OCI-LY7 (cell line): ENCODE measurements around the gene OR13C5. TPM values are rescaled to one million over a fixed set of nuclear protein-coding genes. Genes with fewer than 3 reads are reported as not detected.

Experiments
- BruUV-seq: library from RNA; stranded (reverse); fragments of 400-500 nt; replicated peaks from 2 replicates; lab custom pipeline; 2021; lab: Mats Ljungman, UMichigan
- CTCF ChIA-PET: fragments of 300-600 bp; sonication (Branson Sonifier 250); formaldehyde crosslinking; loops from one replicate; lab custom pipeline; 2022; ENCODE audit warnings: antibody characterized with exemption; ENCODE audit not compliant: unreplicated experiment; lab: Charles Lee
- POLR2A ChIA-PET: fragments of 300-600 bp; sonication (Branson Sonifier 250); formaldehyde crosslinking; loops from one replicate; lab custom pipeline; 2022; ENCODE audit warnings: antibody characterized with exemption; lab: Charles Lee
- DNase-seq: peaks from one replicate; pipeline ENCODE4 v3.0.0-alpha.2; 2015; ENCODE audit warnings: low spot score
- H2AFZ ChIP-seq: fragments of 200-600 bp; sonication (generic), shearing (Covaris generic); 2 replicates; pipeline ENCODE4 v1.6.1; 2014; ENCODE audit warnings: mild to moderate bottlenecking, antibody characterized with exemption, low read length, moderate library complexity
- H3K27ac ChIP-seq: fragments of 200-600 bp; sonication (generic); 2 replicates; pipeline ENCODE4 v1.5.1; 2014; ENCODE audit warnings: mixed run types, low read depth, mild to moderate bottlenecking, moderate library complexity, low read length, inconsistent platforms; ENCODE audit not compliant: poor library complexity, severe bottlenecking
- H3K36me3 ChIP-seq: fragments of 200-600 bp; sonication (generic); 2 replicates; pipeline ENCODE4 v1.6.1; 2014; ENCODE audit warnings: mild to moderate bottlenecking, antibody characterized with exemption, low read length, moderate library complexity, mixed read lengths; ENCODE audit not compliant: insufficient read depth
- H3K4me1 ChIP-seq: fragments of 200-600 bp; sonication (generic); 2 replicates; pipeline ENCODE4 v1.5.1; 2014; ENCODE audit warnings: mild to moderate bottlenecking, low read length; ENCODE audit not compliant: insufficient read depth, poor library complexity, severe bottlenecking
- H3K4me2 ChIP-seq: fragments of 200-600 bp; sonication (generic); 2 replicates; pipeline ENCODE4 v1.6.1; 2014; ENCODE audit warnings: mild to moderate bottlenecking, low read length
- H3K4me3 ChIP-seq: fragments of 200-600 bp; sonication (generic); 2 replicates; pipeline ENCODE4 v1.5.1; 2014; ENCODE audit warnings: mild to moderate bottlenecking, low read depth, low read length; ENCODE audit not compliant: poor library complexity, severe bottlenecking
- H3K79me2 ChIP-seq: fragments of 200-600 bp; sonication (generic); 2 replicates; pipeline ENCODE4 v1.6.1; 2016; ENCODE audit warnings: low read depth, mild to moderate bottlenecking, low read length, moderate library complexity, mixed read lengths; ENCODE audit not compliant: insufficient read depth
- H3K9me2 ChIP-seq: fragments of 200-600 bp; sonication (generic); 2 replicates; pipeline ENCODE4 v1.6.1; 2016; ENCODE audit warnings: mild to moderate bottlenecking, low read length, mixed read lengths; ENCODE audit not compliant: insufficient read depth
- H3K9me3 ChIP-seq: fragments of 200-600 bp; sonication (generic); 2 replicates; pipeline ENCODE4 v1.6.1; 2014; ENCODE audit warnings: mild to moderate bottlenecking, mixed run types, low read length, mixed read lengths
- H4K20me1 ChIP-seq: fragments of 200-600 bp; sonication (generic); 2 replicates; pipeline ENCODE4 v1.6.1; 2014; ENCODE audit warnings: mild to moderate bottlenecking, antibody characterized with exemption, low read length, moderate library complexity, mixed read lengths; ENCODE audit not compliant: insufficient read depth
- CTCF ChIP-seq: fragments of 200-600 bp; sonication (generic); conservative IDR thresholded peaks from 2 replicates; pipeline ENCODE4 v1.5.1; 2014; ENCODE audit warnings: mild to moderate bottlenecking, antibody characterized with exemption, low read length, moderate library complexity, mixed read lengths
- EZH2phosphoT487 ChIP-seq: fragments of 200-600 bp; sonication (generic); IDR thresholded peaks from 2 replicates; pipeline ENCODE4 v1.6.1; 2018; ENCODE audit warnings: low read depth, borderline replicate concordance, mild to moderate bottlenecking, mixed run types, antibody characterized with exemption, low read length, moderate library complexity, mixed read lengths
- intact Hi-C: fragments of 100-400 bp; cut with micrococcal nuclease; formaldehyde crosslinking; loops from one replicate; pipeline ENCODE4 v1.10.0; 2022; ENCODE audit not compliant: unreplicated experiment
- total RNA-seq, 2 experiments: library from RNA; depleted of rRNA in 1 of 2; stranded (reverse); fragments of >200 nt in 1 of 2; shearing (Covaris generic) in 1 of 2; gene quantifications; 2 replicates each; pipeline ENCODE4 v1.2.3, GENCODE V29; 2014 to 2022

OR13C5 gene
- total RNA-seq, 2 experiments from 2014 or later = not detected

- H3K36me3 ChIP-seq = no peaks in the 10 kb centered on the region
- H3K27ac ChIP-seq = no peak overlapping the region
- H2AFZ ChIP-seq = no peak overlapping the region
- no peaks in the 10 kb centered on the region for H3K79me2 ChIP-seq
- H3K9me2 ChIP-seq = no peaks in the 10 kb centered on the region
- intact Hi-C loops = no loop called here
- H3K9me3 ChIP-seq = no peaks in the 10 kb centered on the region
- no TSS peak for BruUV-seq
- no peak overlapping the region for H3K4me2 ChIP-seq
- CTCF ChIA-PET = no interaction called here
- H3K4me1 ChIP-seq = no peaks in the 10 kb centered on the region
- POLR2A ChIA-PET = no interaction called here
- DNase-seq = no peak
- H4K20me1 ChIP-seq = no peaks in the 10 kb centered on the region
- no peak overlapping the region for H3K4me3 ChIP-seq
- TF ChIP-seq EZH2phosphoT487 (no peak), CTCF (no peak)
Observed at GRCh38 chr9:104564358-104564757, 34.9 kb downstream of the OR13C5 start.

GRCh38 chr9:104556830-104557634 lies 42.2 kb downstream of the OR13C5 start:
- intact Hi-C loops = no loop called here
- Histone ChIP-seq H3K4me3 (no peak overlapping the region), H3K4me1 (no peaks in the 10 kb centered on the region), H3K9me3 (no peaks in the 10 kb centered on the region), H3K36me3 (no peaks in the 10 kb centered on the region), H4K20me1 (no peaks in the 10 kb centered on the region), H2AFZ (no peak overlapping the region), H3K4me2 (no peak overlapping the region), H3K9me2 (no peaks in the 10 kb centered on the region), H3K79me2 (no peaks in the 10 kb centered on the region), H3K27ac (no peak overlapping the region)
- ChIA-PET CTCF (no interaction called here), POLR2A (no interaction called here)
- no peak for TF ChIP-seq EZH2phosphoT487
- TF ChIP-seq CTCF = no peak
- BruUV-seq = no TSS peak
- peak; percentile 6 for DNase-seq

GRCh38 chr9:104555521-104555920 lies 43.7 kb downstream of the OR13C5 start:
- Histone ChIP-seq H3K27ac (no peak overlapping the region), H3K79me2 (no peaks in the 10 kb centered on the region), H3K4me1 (no peaks in the 10 kb centered on the region), H2AFZ (no peak overlapping the region), H3K36me3 (no peaks in the 10 kb centered on the region), H3K4me3 (no peak overlapping the region), H3K4me2 (no peak overlapping the region), H4K20me1 (no peaks in the 10 kb centered on the region), H3K9me2 (no peaks in the 10 kb centered on the region), H3K9me3 (no peaks in the 10 kb centered on the region)
- no TSS peak for BruUV-seq
- CTCF ChIA-PET = no interaction called here
- intact Hi-C loops = no loop called here
- POLR2A ChIA-PET = no interaction called here
- no peak for TF ChIP-seq EZH2phosphoT487
- TF ChIP-seq CTCF = no peak
- DNase-seq = no peak
